ACC112 (cell line): Measurements from ENCODE around the gene PRUNE2.
"Not testable (repeated sequence)": the region's sequence is repeated elsewhere in the genome, so short reads cannot be mapped to it uniquely, and the experiment has no call there.

Experiments used
- H2AFZ ChIP-seq: fragments of 200-600 bp; sonication (generic); one replicate; pipeline ENCODE4 v1.6.0; 2017; ENCODE audit warnings: antibody characterized with exemption, low read length; ENCODE audit not compliant: unreplicated experiment
- H3K27ac ChIP-seq: fragments of 200-600 bp; sonication (generic); 2 replicates; pipeline ENCODE4 v1.5.1; 2014; ENCODE audit warnings: low read depth, mild to moderate bottlenecking, antibody characterized with exemption, low read length, moderate library complexity
- H3K27me3 ChIP-seq: fragments of 200-600 bp; sonication (generic); 2 replicates; pipeline ENCODE4 v1.6.1; 2014; ENCODE audit warnings: mild to moderate bottlenecking, antibody characterized with exemption, low read length, moderate library complexity, mixed read lengths; ENCODE audit not compliant: insufficient read depth
- H3K36me3 ChIP-seq: fragments of 200-600 bp; sonication (generic); 2 replicates; pipeline ENCODE4 v1.6.1; 2016; ENCODE audit warnings: mild to moderate bottlenecking, antibody characterized with exemption, low read length, moderate library complexity, mixed read lengths; ENCODE audit not compliant: insufficient read depth
- H3K4me1 ChIP-seq: fragments of 200-600 bp; sonication (generic); one replicate; pipeline ENCODE4 v1.6.1; 2016; ENCODE audit warnings: low read length, mixed read lengths; ENCODE audit not compliant: insufficient read depth, unreplicated experiment, control insufficient read depth
- H3K4me3 ChIP-seq: fragments of 200-600 bp; sonication (generic); 2 replicates; pipeline ENCODE4 v1.5.1; 2014; ENCODE audit warnings: mild to moderate bottlenecking, low read depth, low read length
- H3K79me2 ChIP-seq: fragments of 200-600 bp; sonication (generic); one replicate; pipeline ENCODE4 v1.6.0; 2016; ENCODE audit warnings: low read length; ENCODE audit not compliant: control insufficient read depth, unreplicated experiment, insufficient read depth

PRUNE2 gene

GRCh38 chr9:76873056-76873792, 32.7 kb downstream of the PRUNE2 start:
- H2AFZ ChIP-seq = peak overlapping the region; percentile 40
- peaks cover 55% of the 10 kb centered on the region for H3K4me1 ChIP-seq
- H3K27me3 ChIP-seq = no peaks in the 10 kb centered on the region
- peaks cover 8% of the 10 kb centered on the region for H3K79me2 ChIP-seq
- peak overlapping the region; percentile 83 for H3K27ac ChIP-seq
- H3K36me3 ChIP-seq = no peaks in the 10 kb centered on the region
- H3K4me3 ChIP-seq = peak overlapping the region; percentile 46

- Histone ChIP-seq H3K27ac (no peak overlapping the region), H3K79me2 (peaks cover 8% of the 10 kb centered on the region), H3K36me3 (no peaks in the 10 kb centered on the region), H2AFZ (peak overlapping the region; percentile 50), H3K4me1 (peaks cover 55% of the 10 kb centered on the region), H3K4me3 (peak overlapping the region; percentile 59), H3K27me3 (no peaks in the 10 kb centered on the region)
These were observed 37.0 kb downstream of the PRUNE2 start for GRCh38 chr9:76868897-76869296.

DNA sequence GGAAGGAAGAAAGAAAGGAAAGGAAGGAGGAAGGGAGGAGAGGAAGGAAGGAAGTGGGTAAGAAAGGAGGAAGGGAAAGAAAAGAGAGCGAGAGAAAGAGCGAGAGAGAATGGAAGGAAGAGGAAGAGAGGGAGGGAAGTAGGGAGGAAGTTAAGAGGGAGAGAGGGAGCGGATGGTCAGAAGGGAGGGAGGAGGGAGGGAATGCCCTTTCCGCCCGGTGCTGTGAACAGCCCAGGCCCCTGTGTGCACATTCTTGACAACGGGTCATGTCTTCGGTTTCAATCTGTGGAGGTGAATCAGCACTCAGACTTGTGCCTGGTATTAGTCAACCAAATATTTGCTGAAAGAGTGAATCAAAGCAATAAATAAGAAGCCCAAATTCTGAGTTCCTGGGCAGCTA, 39.2 kb downstream of the PRUNE2 start:
- Histone ChIP-seq H3K79me2 (peaks cover 4% of the 10 kb centered on the region), H3K27ac (peak overlapping the region; percentile 94), H3K27me3 (no peaks in the 10 kb centered on the region), H3K4me3 (peak overlapping the region; percentile 43), H3K4me1 (peaks cover 40% of the 10 kb centered on the region), H2AFZ (peak overlapping the region; percentile 82), H3K36me3 (no peaks in the 10 kb centered on the region)

DNA sequence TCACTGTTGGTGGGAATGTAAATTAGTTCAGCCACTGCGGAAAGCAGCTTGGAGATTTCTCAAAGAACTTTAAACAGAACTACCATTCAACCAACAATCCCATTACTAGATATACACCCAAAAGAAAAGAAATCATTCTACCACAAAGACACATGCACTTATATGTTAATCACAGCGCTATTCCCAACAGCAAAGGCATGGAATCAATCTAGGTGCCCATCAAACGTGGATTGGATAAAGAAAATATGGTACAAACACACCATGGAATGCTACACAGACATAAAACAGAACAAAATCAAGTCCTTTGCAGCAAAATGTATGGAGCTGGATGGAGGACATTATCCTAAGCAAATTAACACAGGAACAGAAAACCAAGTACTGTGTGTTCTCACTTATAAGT, 42.1 kb downstream of the PRUNE2 start:
- no peak overlapping the region for H3K27ac ChIP-seq
- H3K4me1 ChIP-seq = peaks cover 35% of the 10 kb centered on the region
- H3K36me3 ChIP-seq = no peaks in the 10 kb centered on the region
- no peaks in the 10 kb centered on the region for H3K79me2 ChIP-seq
- H3K4me3 ChIP-seq = no peak overlapping the region
- no peak overlapping the region for H2AFZ ChIP-seq
- H3K27me3 ChIP-seq = no peaks in the 10 kb centered on the region

- Histone ChIP-seq H3K79me2 (no peaks in the 10 kb centered on the region), H3K27me3 (no peaks in the 10 kb centered on the region), H3K36me3 (no peaks in the 10 kb centered on the region), H2AFZ (no peak overlapping the region), H3K4me3 (no peak overlapping the region), H3K27ac (no peak overlapping the region), H3K4me1 (peaks cover 4% of the 10 kb centered on the region)
These were observed 46.1 kb downstream of the PRUNE2 start for GRCh38 chr9:76859860-76860259.

DNA sequence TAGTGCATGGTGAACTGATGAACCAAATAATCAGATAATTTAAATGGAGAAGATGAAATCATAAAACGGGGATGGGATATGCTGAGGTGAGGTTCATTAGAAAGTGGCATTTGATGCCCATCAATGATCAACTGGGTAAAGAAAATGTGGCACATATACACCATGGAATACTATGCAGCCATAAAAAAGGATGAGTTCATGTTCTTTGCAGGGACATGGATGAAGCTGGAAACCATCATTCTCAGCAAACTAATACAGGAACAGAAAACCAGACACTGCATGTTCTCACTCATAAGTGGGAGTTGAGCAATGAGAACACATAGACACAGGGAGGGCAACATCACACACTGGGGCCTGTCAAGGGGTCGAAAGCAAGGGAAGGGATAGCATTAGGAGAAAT, 47.7 kb downstream of the PRUNE2 start:
- H3K79me2 ChIP-seq, H3K4me3 ChIP-seq, H3K27me3 ChIP-seq, H2AFZ ChIP-seq, H3K36me3 ChIP-seq, H3K27ac ChIP-seq, H3K4me1 ChIP-seq: not testable (repeated sequence)

- no peak overlapping the region for H3K27ac ChIP-seq
- H3K79me2 ChIP-seq = no peaks in the 10 kb centered on the region
These were observed 49.9 kb downstream of the PRUNE2 start for GRCh38 chr9:76856016-76856415.

GRCh38 chr9:76855015-76855414, 50.9 kb downstream of the PRUNE2 start:
- Histone ChIP-seq H3K4me1 (no peaks in the 10 kb centered on the region), H2AFZ (no peak overlapping the region), H3K36me3 (0 out of 2 replicates have a peak, but pooled peaks cover 5% of the 10 kb centered on the region), H3K27ac (no peak overlapping the region), H3K27me3 (no peaks in the 10 kb centered on the region), H3K79me2 (no peaks in the 10 kb centered on the region), H3K4me3 (no peak overlapping the region)

More at GRCh38 chr9:76856016-76856415, 49.9 kb downstream of the PRUNE2 start:
- Histone ChIP-seq H2AFZ (no peak overlapping the region), H3K4me1 (no peaks in the 10 kb centered on the region), H3K36me3 (0 out of 2 replicates have a peak, but pooled peaks cover 5% of the 10 kb centered on the region), H3K4me3 (no peak overlapping the region), H3K27me3 (no peaks in the 10 kb centered on the region)

DNA sequence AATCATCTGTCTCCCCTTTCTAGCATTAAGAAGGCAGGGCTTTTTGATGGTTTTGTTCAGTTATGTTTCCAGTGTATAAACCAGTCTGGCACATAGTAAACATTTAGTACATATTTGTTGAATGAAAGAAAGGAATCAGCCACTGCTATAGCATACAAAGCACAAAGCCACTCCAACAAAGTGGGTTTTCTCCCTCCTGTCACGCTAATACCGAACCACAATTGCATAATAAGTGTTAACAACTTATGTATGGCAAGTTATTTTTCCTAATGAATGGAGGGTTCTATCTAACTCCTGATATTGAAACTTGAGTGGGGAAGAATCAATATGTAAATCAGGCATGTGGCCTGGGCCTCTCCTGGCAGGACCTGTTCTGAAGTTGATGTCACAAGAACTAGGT, 53.9 kb downstream of the PRUNE2 start:
- no peaks in the 10 kb centered on the region for H3K27me3 ChIP-seq
- H3K27ac ChIP-seq = no peak overlapping the region
- H3K36me3 ChIP-seq = 0 out of 2 replicates have a peak, but pooled peaks cover 5% of the 10 kb centered on the region
- no peaks in the 10 kb centered on the region for H3K79me2 ChIP-seq
- H2AFZ ChIP-seq = no peak overlapping the region
- H3K4me1 ChIP-seq = no peaks in the 10 kb centered on the region
- H3K4me3 ChIP-seq = no peak overlapping the region

DNA sequence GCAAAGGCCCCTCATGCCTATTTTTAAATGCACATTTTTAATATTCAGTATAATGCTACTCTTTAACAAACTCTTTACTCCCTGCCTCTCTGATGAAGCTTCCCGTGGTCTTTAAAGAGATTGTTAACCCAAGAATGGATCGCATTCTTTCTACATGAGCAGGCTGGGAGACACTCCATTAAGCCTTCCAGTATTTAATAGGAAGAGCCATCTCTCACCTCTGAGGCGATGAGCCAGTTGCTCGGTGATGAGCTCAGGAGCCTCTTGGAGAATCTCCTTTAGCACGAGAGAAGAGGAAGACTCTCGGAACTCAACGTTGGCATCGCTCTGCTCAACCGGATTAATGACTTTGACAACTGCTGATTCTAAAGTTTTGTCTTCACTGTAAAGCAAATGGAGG, 59.6 kb downstream of the PRUNE2 start:
- H3K4me3 ChIP-seq = no peak overlapping the region
- no peak overlapping the region for H2AFZ ChIP-seq
- no peaks in the 10 kb centered on the region for H3K27me3 ChIP-seq
- no peaks in the 10 kb centered on the region for H3K79me2 ChIP-seq
- no peaks in the 10 kb centered on the region for H3K4me1 ChIP-seq
- no peak overlapping the region for H3K27ac ChIP-seq
- no peaks in the 10 kb centered on the region for H3K36me3 ChIP-seq

GRCh38 chr9:76845254-76845653, 60.7 kb downstream of the PRUNE2 start:
- Histone ChIP-seq H3K4me1 (no peaks in the 10 kb centered on the region), H2AFZ (no peak overlapping the region), H3K4me3 (no peak overlapping the region), H3K36me3 (no peaks in the 10 kb centered on the region), H3K79me2 (no peaks in the 10 kb centered on the region), H3K27me3 (no peaks in the 10 kb centered on the region), H3K27ac (no peak overlapping the region)
